ENCODE measurements around the gene SZT2.

Gene SZT2

DNA sequence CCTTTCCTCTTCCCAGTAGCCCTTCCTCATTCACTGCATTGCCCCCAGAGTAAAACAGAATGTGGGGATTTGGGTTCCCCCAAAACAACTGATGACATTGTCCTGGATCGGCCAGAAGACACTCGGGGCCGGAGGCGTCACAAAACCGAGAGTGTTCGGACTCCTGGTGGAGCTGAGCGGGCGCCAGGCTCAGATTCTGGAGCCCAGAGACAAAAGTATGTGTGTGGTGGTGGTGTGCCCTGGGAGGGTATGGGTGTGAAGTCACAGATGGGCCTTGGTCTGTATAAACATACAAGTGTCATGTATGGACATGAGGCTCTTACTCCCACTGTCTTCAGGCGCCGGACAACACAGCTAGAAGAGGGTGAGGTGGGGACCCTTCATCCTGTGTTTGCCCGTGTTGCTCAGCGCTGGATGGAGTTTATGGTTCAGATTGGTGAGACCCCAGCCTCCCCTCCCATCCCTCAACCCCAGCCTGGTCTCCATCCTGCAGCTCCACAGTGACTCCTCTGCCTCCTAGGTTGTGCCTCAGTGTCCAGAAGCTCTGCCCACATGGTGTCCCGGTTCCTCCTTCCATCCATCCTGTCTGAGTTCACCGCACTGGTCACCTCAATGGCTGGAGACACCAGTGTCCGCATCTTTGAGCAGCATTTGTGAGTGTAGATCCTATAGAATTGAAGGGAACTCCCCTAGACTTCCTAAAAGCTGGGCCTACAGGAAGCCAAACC is 51.6 kb downstream of the SZT2 start:
- DNase-seq (ENCODE audit: low read depth in 2 of 3, low spot score in 2 of 3), result no peak

DNA sequence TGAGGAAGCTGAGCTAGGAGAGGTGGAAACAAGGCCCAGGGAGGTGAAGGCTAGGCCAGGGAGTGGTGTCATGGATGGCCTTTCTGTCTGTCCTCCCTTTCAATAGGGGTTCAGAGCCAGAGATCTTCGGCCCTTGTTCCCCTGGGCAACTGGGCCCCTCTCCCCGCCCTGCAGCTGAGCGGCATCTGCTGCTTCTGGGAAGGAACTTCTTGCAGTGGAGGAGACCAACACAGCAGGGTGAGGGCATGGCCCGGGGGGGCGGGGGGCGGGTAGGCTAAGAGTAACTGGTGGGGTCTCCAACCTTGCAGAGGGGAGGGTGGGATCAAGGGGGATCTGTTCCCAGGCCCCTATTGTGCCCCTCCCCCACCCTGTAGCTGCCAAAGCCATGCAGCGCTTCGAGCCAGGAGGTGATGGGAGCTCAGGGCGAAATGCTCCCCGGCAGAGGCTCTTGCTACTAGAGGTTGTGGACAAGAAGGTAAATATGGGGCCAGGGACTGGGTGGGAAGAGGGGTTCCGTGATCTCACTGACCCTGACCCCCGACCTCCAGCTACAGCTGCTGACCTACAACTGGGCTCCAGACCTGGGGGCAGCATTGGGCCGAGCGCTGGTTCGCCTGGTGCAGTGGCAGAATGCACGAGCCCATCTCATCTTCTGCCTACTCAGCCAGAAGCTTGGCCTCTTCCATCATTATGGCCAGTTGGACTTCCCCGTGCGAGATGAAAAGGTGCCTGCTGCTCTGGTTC is 52.4 kb downstream of the SZT2 start:
- no peak for DNase-seq (ENCODE audit: low read depth in 2 of 3, low spot score in 2 of 3)

- no peak for DNase-seq (ENCODE audit: low read depth in 2 of 3, low spot score in 2 of 3)
These were observed 53.1 kb downstream of the SZT2 start for GRCh38 chr1:43442756-43443155.

DNA sequence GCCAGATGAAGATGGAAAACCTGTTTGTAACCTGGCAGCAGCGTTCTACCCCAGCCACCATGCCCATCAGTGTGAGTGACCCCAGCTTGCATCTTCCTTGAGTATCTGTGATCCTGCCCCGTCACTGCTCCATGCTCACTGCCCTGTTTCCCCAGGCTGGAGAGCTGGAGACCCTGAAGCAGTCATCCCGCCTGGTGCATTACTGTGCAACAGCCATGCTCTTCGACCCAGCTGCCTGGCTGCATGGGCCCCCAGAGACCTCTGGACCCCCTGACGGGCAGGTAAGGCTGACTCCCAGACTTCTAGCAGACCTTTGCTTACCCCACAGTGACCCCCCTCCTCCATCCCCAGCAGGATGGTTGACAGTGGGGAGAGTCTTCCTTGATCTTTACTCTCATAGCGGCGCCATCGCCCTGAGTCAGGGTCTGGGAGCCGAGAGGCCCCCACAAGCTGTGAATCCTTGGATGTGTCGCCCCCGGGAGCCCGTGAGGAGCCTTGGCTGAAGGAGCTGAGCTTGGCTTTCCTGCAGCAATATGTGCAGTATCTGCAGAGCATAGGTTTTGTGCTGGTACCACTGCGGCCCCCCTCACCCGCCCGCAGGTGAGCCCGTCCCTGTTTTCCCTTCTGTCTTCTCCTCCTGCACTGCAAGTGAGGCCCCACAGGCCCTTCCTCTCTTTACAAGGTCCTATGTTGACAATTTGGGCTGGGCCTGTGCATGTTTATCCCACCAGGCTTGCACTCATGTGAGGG is 53.7 kb downstream of the SZT2 start:
- DNase-seq (ENCODE audit: low read depth in 2 of 3, low spot score in 2 of 3), result no peak

- DNase-seq (ENCODE audit: low read depth in 2 of 3, low spot score in 2 of 3), result no peak
These were observed 54.6 kb downstream of the SZT2 start for GRCh38 chr1:43444151-43444828.

- DNase-seq (ENCODE audit: low read depth in 2 of 3, low spot score in 2 of 3), result no peak
These were observed 55.1 kb downstream of the SZT2 start for GRCh38 chr1:43444836-43445235.

DNA sequence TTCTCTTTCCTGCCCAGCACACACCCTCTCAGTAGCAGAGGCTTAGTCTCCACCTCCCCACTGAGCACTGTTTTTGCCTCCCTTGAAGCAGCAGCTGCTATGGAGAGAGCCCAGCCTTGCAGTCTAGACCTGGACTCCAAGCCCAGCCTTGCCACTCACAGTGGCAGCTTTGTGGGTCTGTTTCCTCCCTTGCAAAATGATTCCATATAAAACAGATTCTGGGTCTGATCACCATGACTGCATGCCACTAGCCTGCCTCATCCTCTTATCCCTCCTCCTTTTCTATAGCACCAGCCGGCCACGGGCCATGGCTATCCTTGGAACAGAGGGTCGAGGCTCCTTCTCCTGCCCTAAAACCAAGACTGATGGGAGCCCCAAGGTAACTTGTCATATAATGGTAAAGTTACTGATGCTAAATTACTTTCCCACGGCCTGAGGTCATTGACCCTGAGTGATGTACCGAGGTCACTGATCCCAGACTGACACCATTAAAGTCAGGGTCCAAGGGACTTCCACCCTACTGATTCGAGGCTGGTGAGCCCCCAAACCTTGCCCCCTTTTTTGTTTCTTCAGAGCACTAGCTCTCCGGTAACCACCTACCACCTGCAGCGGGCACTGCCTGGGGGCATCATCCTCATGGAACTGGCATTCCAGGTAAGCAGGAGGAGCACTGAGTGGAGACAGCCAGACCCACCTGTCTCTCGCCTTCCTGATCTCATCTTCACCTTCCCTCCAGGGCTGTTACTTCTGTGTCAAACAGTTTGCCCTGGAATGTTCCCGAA is 56.1 kb downstream of the SZT2 start:
- no peak for DNase-seq (ENCODE audit: low read depth in 2 of 3, low spot score in 2 of 3)

DNA sequence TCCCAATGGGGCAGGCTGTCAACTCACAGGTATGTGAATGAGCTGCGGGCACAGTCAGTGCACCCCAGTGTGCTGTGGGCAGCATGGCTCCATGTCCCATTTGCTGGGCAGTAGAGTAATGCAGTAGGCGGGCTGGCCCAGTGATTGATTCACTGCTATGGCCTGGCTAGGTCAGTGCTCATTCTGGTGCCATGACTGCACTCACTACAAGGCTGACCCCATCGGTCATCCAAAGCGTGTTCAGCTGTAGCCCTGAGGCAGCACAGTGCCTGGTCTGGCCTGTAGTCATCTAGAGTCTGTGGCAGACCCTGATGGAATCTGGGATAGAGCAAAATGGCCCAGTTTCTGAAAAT is 56.7 kb downstream of the SZT2 start:
- DNase-seq (ENCODE audit: low read depth in 2 of 3, low spot score in 2 of 3), result no peak

- DNase-seq (ENCODE audit: low read depth in 2 of 3, low spot score in 2 of 3), result no peak
These were observed 57.5 kb downstream of the SZT2 start for GRCh38 chr1:43446881-43447835.

GRCh38 chr1:43447891-43448708 is 58.4 kb downstream of the SZT2 start:
- no peak for DNase-seq (ENCODE audit: low read depth in 2 of 3, low spot score in 2 of 3)

DNA sequence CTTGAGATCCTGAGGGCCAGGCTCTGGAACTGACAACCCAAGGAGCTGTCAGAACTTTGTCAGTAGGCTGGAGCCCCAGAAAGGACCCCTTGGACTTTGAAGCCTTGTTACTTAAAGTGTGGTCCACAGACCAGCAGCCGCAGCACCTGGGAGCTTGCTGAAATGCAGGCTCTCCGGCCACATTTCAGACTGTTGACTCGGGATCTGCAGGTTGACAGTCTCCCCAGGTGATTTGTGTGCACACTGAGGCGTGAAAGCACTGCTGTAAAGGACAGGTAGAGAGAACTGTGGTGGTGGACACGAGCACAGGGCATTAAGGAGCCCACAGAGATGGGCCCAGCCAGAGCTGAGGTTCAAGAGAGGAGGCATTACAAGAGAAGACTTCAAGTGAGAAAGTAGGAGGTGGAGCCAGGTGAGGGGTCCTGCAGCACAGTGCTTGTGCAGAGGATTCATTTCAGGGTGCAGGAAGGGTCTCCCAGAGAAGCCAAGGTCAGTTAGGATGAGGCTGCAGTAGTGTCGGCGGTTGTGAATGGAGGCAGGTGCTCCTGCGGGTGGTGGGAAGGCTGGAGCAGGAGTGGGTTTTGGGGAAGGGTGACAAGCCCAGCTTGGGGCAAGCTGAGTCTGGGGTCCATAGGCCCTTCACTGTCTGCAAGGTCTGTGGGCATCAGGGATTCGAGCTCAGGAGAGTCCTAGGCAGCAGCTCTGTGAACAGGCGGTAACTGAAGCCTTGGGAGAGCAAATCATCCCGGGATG is 59.4 kb downstream of the SZT2 start:
- DNase-seq (ENCODE audit: low read depth in 2 of 3, low spot score in 2 of 3), result no peak

- no peak for DNase-seq (ENCODE audit: low read depth in 2 of 3, low spot score in 2 of 3)
These were observed 60.0 kb downstream of the SZT2 start for GRCh38 chr1:43449708-43450069.

GRCh38 chr1:43450251-43450941 is 60.7 kb downstream of the SZT2 start:
- DNase-seq (ENCODE audit: low read depth in 2 of 3, low spot score in 2 of 3), result no peak

- DNase-seq (ENCODE audit: low read depth in 2 of 3, low spot score in 2 of 3), result no peak
These were observed 61.5 kb downstream of the SZT2 start for GRCh38 chr1:43451157-43451591.

GRCh38 chr1:43451701-43452532 is 62.2 kb downstream of the SZT2 start:
- no peak for DNase-seq (ENCODE audit: low read depth in 2 of 3, low spot score in 2 of 3)

DNA sequence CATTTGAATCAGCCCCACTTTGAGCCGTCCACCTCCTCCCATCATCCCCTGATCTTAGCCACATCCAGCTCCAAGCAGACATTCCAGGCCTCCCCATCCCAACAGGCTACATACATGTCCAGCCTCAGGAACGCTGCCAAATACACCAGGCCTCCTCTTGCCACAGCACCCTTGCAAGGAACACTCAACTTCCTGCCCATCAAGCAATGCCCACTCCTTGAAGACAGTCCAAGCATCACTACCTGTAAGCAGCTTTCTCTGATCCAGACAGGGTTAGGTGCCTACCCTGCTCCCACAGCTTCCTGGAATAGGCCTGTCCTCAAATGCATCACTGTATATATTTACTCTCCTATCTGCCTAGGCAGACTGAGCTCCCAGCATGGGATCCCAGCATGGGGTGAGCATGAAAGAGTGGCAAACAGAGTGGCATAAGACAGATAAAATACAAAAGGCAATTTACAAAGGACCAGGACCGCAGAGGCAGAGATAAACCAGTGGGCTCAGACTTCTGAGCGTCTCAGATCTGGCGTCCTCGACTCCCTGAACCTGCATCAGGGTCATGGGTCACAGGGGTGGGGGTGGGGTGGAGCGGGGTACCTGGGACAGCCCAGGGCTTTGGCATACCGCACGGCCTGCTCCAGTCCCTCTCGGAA is 63.2 kb downstream of the SZT2 start:
- DNase-seq (ENCODE audit: low read depth in 2 of 3, low spot score in 2 of 3), result no peak
